ENCODE measurements around the gene MPP1. TPM values are rescaled to one million over a fixed set of nuclear protein-coding genes. Genes with fewer than 3 reads are reported as not detected.

The MPP1 gene
- total and polyA plus RNA-seq, 9 of the 15 experiments (the other 6 are each of a cell fraction or from before 2014, with no cell fraction given): 227 to 395 (median 283) TPM

GRCh38 chrX:154815274-154815818, 10.1 kb upstream of the MPP1 start:
- peak overlapping the region; percentile 21; the same call in 1 of the 2 replicates for H3K4me3 ChIP-seq
- peak overlapping the region; percentile 88 for H2AFZ ChIP-seq (ENCODE audit: low read depth, low read length)
- BruUV-seq (replicated peaks): no TSS peak
- H3K9me3 ChIP-seq (replicated peaks; ENCODE audit: control insufficient read depth, insufficient read depth, low read depth, low read length): no peaks in the 10 kb centered on the region
- DNase-seq (ENCODE audit: extremely low read depth in 1 of 4, low spot score in 3 of 4): peak in 1 of 4 experiments; percentile 36
- peaks cover 10 to 35% of the 10 kb centered on the region in 2 experiments; a peak in 4 of 5 replicates for H3K4me1 ChIP-seq (replicated peaks in 1 of 2; ENCODE audit: control insufficient read depth in 2 of 2, insufficient read depth in 2 of 2, low read length in 2 of 2)
- no peaks in the 10 kb centered on the region for H3K9me1 ChIP-seq (ENCODE audit: control insufficient read depth, insufficient read depth, low read length)
- H3K9ac ChIP-seq (ENCODE audit: insufficient read depth in 1 of 2, low read depth in 2 of 2, low read length in 2 of 2): peak overlapping the region in 1 of 2 experiments; percentile 69; a peak in 2 of 4 replicates
- no peaks in the 10 kb centered on the region for H4K20me1 ChIP-seq (replicated peaks; ENCODE audit: control insufficient read depth, insufficient read depth, low read length)
- peak; percentile 29 for ATAC-seq
- WGBS (ENCODE audit: insufficient coverage, low coverage, missing lambda C conversion rate): 2% methylated on average over 5 of the region's 5 CpGs
- H3K27ac ChIP-seq (ENCODE audit: extremely low read depth, low read depth, low read length): peak overlapping the region; percentile 85
- peaks cover 9% of the 10 kb centered on the region; the same call in 1 of the 3 replicates for H3K79me2 ChIP-seq (ENCODE audit: control insufficient read depth, insufficient read depth, low read length)
- ChIA-PET POLR2A (interaction anchor here (1.2 kb wide), 1 partner anchor 10 kb away, joined by 4 read pairs; the partner anchor contains the start of gene MPP1), CTCF (ENCODE audit: low intra/inter-chr PET ratio) (no interaction called here)
- intact Hi-C loops (cut with micrococcal nuclease): loop anchor here (5.0 kb wide), 2 partner anchors 53 to 443 kb away; partner anchors contain the start of genes DKC1 and FLNA
- no peaks in the 10 kb centered on the region for H3K36me3 ChIP-seq (ENCODE audit: control insufficient read depth, insufficient read depth, low read length)
- H3K4me2 ChIP-seq (ENCODE audit: insufficient read depth, low read length): peak overlapping the region; percentile 51
- H3K27me3 ChIP-seq (ENCODE audit: control insufficient read depth in 2 of 2, insufficient read depth in 2 of 2, low read length in 2 of 2): no peaks in the 10 kb centered on the region
- no peak for FAIRE-seq
- in situ Hi-C loops (cut with MboI): no loop called here
- TF ChIP-seq ZBTB8A (IDR thresholded peaks at IDR 0.05; ENCODE audit: partially characterized antibody): peak; percentile 8
- TF ChIP-seq ZNF282 (CRISPR knock-in tag; IDR thresholded peaks at IDR 0.05): no peak
- no peak for TF ChIP-seq NR2F6 (CRISPR knock-in tag; IDR thresholded peaks at IDR 0.05)
- no peak for TF ChIP-seq NFATC3 (IDR thresholded peaks at IDR 0.05)
- no peak for TF ChIP-seq NFE2 (IDR thresholded peaks at IDR 0.05; ENCODE audit: low read depth)
- TF ChIP-seq MAZ (CRISPR knock-in tag; conservative IDR thresholded peaks at IDR 0.05 in 1 of 2, IDR thresholded peaks at IDR 0.05 in 1 of 2): no peak
- TF ChIP-seq LARP7 (IDR thresholded peaks at IDR 0.05): no peak
- peak; percentile 42; the same call in 1 of the 2 replicates for TF ChIP-seq ZNF395 (CRISPR knock-in tag; IDR thresholded peaks at IDR 0.05)
- TF ChIP-seq ZBTB43 (CRISPR knock-in tag; IDR thresholded peaks at IDR 0.05): no peak
- TF ChIP-seq DPF2 (IDR thresholded peaks at IDR 0.05): 0 out of 2 replicates have a peak, but pooled peaks have one; percentile 30
- TF ChIP-seq HDAC8 (tag; IDR thresholded peaks at IDR 0.05): no peak
- TF ChIP-seq STAG1 (CRISPR knock-in tag; IDR thresholded peaks at IDR 0.05; ENCODE audit: borderline replicate concordance): no peak
- TF ChIP-seq VEZF1 (CRISPR knock-in tag; IDR thresholded peaks at IDR 0.05): 0 out of 2 replicates have a peak, but pooled peaks have one; percentile 12
- no peak for TF ChIP-seq PRPF4 (IDR thresholded peaks at IDR 0.05; ENCODE audit: insufficient read depth, low read depth, low read length, poor library complexity, severe bottlenecking)
- TF ChIP-seq YY1 (IDR thresholded peaks at IDR 0.05; ENCODE audit: borderline replicate concordance in 1 of 3, control insufficient read depth in 1 of 3, extremely low read depth in 1 of 3, insufficient read depth in 3 of 3, insufficient read length in 1 of 3, insufficient replicate concordance in 2 of 3, low read depth in 1 of 3, low read length in 2 of 3): no peak
- no peak for TF ChIP-seq SRSF7 (optimal IDR thresholded peaks at IDR 0.05; ENCODE audit: low read depth, low read length)
- no peak for TF ChIP-seq SMARCA5 (IDR thresholded peaks at IDR 0.05)
- peak; percentile 35; the same call in 1 of the 2 replicates for TF ChIP-seq FOSL1 (tag; conservative IDR thresholded peaks at IDR 0.05)
